Measurements from ENCODE around the gene TMEM190.

TMEM190 gene

DNA sequence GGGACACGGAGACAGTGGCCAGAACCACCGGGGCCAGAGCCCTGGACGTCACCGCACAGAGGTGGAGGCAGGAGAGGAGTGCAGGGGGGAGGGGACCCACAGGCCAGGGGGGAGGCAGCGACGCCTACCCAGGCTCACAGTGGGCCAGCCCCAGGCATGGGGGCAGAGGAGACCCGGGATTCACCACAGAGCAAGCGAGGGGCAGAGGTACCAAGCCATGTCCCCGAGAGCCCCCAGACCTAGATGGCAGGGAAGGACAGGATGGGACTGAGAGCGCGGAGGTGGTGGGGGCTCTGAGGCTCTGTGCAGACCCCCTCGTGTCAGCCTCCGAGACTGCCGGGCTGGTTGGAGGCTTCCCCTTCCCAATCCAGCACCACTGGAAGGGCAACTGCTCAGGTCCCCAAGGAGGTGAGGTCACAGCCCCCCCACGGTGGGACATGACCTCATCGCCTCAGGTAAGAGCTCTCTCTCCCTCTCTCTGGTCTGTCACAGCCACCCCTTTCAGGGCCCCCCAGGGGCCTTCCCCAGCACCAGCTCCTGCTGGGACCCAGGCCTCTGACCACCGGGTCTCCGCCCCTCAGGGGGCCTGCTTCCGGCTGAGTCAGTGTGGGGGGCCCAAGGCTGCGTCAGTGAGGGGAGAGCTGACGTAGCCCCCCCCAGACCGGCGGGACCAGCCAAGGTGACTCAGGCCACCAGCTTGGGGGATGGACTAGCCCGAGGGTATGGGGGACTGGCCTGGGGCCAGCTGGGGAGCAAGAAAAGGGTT, 4.1 kb upstream of the TMEM190 start:
- no peak for DNase-seq

- no peak for DNase-seq
Observed at GRCh38 chr19:55373306-55373992, 3.2 kb upstream of the TMEM190 start.

DNA sequence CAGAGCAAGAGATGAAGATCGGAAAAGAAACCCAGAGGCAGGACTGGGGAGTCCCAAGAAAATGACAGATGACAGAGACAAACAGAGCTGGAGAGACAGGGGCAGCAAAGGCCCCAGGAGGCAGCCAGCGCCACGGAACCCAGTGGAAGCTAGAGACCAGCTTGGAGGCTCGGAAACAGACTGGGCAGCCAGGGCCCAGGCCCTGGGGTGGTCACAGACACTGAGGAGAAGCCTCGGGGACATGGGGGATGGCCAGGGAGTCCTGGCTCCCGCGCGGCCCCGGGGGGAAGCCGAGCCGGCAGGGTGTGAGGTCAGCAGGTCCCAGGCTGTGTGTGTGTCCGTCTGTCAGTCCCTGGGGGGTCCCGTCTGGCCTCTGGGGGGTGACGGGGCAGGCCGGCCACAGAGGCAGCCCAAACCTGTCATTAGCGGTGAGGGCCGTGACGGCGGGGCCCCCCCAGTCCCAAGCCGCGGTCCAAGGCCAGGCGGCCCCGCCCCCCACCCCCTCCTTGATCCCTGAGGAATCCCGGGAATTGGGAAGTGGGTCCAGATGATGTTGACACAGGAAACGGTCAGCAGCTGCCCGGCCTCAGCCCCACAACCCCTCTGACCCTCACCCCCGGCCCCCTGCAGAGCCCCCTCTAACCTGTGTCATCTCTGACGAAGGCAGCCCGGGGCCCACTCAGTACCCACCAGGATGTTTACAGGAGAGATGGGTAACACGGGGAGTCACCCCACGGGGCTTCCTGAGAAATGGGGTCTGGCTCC, 2.5 kb upstream of the TMEM190 start:
- DNase-seq, result no peak

DNA sequence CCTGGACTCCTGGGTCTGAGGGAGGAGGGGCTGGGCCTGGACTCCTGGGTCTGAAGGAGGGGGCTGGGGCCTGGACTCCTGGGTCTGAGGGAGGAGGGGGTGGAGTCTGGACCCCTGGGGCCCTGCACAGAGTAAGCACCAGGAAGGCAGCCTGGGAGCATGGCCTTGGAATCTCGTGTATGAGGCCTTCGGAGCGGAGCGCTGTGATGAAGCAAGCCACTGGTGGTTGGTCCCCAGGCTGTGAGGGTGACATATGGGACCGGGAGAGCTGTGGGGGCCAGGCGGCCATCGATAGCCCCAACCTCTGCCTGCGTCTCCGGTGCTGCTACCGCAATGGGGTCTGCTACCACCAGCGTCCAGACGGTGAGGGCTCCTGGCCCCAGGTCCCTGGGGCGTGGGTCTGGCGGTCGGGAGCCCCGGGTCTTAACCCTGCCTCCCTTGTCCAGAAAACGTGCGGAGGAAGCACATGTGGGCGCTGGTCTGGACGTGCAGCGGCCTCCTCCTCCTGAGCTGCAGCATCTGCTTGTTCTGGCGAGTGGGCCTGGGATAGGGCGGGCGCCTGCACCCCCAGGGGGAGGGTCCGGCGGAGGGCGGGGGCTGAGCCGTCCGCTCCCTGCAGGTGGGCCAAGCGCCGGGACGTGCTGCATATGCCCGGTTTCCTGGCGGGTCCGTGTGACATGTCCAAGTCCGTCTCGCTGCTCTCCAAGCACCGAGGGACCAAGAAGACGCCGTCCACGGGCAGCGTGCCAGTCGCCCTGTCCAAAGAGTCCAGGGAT, 918 bp downstream of the TMEM190 start:
- DNase-seq, result no peak

GRCh38 chr19:55379174-55379573, 2.5 kb downstream of the TMEM190 start:
- DNase-seq, result no peak

DNA sequence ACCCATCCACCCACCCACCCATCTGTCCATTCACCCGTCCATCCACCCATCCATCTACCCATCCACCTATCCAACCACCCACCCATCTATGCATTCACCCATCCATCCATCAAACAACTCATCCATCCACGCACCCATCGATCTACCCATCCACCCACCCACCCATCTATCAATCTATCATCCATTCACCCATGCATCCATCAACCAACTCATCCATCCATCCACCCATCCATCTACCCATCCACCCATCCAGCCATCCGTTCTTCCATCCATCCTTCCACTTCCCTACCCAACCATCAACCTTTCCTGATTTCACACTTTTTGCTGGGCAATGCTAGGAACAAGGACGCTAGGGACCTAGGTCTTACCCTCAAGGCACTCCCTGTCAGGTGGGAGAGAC, 5.4 kb downstream of the TMEM190 start:
- DNase-seq, result no peak

DNA sequence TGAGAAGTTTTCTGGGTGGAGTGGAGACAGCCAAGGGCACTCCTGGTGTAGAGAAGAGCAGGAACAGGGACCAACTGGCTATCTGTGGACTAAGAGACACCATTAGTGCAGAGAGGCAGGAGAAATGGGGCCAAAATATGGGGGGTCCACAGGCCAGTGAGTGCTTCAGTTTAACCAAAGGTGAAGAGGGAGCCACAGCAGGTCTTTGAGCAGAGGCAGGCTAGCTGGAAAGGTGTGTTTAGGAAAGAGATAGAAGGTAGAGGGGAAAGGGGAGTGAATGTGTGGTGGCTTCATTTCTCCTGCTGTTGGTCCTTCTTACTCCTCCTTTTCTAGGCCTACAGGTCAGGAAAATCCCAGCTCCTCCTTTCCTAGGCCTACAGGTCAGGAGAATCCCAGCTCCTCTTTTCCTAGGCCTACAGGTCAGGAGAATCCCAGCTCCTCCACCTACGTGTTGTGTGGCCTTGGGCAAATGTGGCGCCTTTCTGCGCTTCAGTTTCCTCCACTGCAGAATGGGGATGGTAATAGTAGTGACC, 6.0 kb downstream of the TMEM190 start:
- no peak for DNase-seq

DNA sequence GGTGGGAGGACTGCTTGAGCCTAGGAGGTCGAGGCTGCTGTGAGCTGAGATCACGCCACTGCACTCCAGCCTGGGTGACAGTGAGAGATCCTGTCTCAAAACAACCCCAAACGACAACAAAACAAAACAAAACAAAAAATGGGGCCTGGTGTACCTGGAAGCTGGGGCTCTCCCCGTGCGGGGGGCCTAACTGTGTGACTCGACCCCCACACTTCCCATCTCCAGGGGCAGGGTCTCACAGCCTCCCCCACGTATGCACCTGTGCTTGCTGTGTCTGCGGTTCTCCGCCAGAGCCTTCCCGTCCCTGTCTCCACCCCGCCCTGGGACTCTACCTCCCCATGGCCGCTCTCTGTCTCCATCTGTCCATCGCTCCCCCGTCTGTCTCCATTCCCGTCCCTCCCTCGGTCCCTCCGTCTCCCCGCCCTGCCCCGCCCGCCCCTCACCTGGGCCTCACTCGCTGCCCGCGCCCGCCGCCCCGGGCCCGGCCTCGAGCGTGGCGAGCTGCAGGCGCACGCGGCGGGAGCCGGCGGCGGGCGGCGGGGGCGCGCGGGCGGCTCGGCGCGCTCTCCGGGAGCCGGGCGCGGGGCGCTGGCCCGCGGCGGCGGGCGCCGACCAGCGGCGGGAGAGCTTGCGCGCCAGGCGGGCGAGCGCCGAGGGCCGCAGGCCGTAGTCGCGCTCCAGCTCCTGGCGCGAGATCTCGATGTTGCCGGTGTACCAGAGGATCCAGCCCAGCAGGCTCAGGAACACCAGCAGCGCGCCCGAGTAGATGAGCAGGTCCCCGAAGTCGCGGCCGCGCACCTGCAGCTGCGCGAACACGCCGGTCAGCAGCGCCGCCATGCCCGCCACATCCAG, 6.9 kb downstream of the TMEM190 start:
- peak; percentile 62 for DNase-seq

- DNase-seq, result peak; percentile 46
Observed at GRCh38 chr19:55384131-55384919, 7.7 kb downstream of the TMEM190 start, which contains the start of gene TMEM238. TSS of gene TMEM238 (minus strand) at chr19:55384292. CDS start at chr19:55384259, 33 bp downstream.

GRCh38 chr19:55384920-55385723, 8.5 kb downstream of the TMEM190 start:
- peak; percentile 98 for DNase-seq

DNA sequence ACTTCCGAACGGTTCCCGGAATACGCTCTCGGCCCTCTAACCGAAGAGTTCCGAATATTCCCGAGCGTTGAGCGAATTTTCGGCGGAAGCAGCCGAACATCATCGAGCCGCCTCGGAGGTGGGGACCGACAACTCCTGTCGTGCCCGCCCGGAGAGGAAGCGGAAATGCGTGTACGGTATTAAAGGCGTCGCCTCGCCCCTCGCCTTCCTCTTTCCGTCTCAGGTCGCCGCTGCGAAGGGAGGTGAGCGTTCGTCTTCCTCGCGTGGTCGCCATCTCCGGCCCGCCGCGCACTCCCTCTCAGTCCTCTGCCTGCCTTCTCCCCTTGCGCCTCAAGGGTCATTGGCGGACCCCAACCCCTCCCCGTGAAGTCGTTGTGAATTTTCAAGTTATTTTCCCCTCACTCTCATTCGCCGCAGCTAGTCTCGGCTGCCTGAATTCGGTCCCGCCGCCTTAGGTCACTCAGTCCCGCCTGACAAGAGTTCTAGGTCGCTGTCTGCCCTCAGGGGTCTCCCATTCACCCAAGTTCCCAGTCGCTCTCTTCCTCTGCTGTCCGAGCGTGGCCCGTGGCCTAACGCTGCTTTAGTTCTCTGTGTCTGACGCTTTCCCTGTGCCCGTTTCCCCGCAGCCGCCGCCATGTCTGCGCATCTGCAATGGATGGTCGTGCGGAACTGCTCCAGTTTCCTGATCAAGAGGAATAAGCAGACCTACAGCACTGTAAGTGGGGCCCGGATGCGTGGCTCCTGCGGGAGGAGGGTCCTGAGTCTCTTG, 9.3 kb downstream of the TMEM190 start, which contains the start of gene RPL28:
Gene RPL28 (plus strand): TSS at position 209 of the 769 bp plus-strand sequence. CDS start 426 bp downstream, at position 635.
- peak; percentile 99 for DNase-seq

GRCh38 chr19:55386493-55386971, 9.9 kb downstream of the TMEM190 start:
- DNase-seq, result no peak

DNA sequence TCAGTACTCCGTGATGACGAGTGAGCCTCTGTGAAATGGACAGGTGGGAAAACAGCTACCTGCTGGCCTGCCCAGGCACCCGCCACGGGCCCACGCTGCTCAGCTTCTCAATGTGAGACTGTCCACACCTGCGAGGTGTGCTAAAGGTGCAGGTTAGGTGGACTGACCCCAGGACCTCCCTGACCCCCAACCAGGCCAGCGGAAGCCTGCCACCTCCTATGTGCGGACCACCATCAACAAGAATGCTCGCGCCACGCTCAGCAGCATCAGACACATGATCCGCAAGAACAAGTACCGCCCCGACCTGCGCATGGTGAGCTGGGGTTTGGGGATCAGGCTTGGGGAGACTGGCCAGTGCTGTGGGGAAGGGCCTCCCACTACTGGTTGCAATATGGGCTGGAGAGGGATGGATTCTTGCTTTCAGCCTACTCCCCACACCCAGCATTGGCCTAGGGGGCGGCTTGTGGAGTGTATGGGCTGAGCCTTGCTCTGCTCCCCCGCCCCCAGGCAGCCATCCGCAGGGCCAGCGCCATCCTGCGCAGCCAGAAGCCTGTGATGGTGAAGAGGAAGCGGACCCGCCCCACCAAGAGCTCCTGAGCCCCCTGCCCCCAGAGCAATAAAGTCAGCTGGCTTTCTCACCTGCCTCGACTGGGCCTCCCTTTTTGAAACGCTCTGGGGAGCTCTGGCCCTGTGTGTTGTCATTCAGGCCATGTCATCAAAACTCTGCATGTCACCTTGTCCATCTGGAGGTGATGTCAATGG, 11.3 kb downstream of the TMEM190 start:
- DNase-seq, result no peak

DNA sequence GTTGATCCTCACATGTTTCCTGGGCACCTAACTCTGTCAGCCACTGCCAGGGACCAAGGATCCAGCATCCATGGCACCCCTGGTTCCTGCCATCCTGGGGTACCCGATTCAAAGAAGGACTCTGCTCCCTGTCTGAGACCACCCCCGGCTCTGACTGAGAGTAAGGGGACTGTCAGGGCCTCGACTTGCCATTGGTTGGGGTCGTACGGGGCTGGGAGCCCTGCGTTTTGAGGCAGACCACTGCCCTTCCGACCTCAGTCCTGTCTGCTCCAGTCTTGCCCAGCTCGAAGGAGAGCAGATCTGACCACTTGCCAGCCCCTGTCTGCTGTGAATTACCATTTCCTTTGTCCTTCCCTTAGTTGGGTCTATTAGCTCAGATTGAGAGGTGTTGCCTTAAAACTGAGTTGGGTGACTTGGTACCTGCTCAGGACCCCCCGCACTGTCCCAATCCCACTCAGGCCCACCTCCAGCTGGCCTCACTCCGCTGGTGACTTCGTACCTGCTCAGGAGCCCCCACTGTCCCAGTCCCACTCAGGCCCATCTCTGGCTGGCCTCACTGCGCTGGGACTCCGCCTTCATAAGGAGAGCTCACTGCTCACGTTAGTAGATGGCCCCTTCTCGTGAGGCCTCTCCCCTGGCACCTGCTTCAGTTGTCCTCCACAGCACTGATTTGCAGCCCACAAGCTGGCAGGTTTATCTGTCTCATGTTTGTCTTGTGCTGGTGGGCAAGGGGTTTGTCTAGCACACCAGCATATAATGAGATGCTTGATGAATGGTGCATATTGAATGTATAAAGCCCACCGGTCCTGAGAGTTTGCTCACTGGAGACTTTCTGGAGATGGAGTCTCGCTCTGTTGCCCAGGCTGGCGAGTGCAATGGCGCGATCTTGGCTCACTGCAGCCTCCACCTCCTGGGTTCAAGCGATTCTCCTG, 13.0 kb downstream of the TMEM190 start:
- no peak for DNase-seq

GRCh38 chr19:55390461-55390880, 13.8 kb downstream of the TMEM190 start:
- no peak for DNase-seq

DNA sequence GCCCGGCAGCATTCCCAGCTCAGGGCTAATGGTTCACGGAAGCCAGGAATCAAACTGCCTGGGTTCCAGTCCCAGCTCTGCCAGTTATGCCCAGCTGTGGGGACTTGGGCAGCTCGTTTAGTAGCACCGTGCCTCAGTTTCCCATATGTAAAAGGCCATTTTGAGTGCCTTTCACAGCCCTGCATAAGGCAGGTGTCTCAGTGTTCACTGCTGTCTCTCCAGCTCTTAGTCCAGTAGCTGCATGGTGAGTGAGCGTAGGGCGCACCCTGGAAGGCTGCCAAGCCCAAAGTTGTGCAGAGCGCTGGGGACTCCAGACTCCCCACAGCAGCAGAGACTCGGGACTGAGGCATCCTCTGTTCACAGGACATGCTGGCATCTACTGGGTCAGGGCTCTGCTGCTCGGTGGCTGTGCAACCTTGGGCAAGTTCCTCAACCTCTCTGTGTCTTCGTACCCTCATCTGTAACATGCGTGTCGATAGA, 14.6 kb downstream of the TMEM190 start:
- DNase-seq, result no peak
